Endothelial cell of coronary artery (primary cell): ENCODE results near the gene JMJD4. TPM values are rescaled to one million over a fixed set of nuclear protein-coding genes. Genes with fewer than 3 reads are reported as not detected.

Experiments used
- total RNA-seq: library from RNA; depleted of rRNA; stranded (reverse); fragments of >200 nt; gene quantifications from 2 replicates; pipeline ENCODE4 v1.2.3, GENCODE V29; 2014

JMJD4 gene, protein sequence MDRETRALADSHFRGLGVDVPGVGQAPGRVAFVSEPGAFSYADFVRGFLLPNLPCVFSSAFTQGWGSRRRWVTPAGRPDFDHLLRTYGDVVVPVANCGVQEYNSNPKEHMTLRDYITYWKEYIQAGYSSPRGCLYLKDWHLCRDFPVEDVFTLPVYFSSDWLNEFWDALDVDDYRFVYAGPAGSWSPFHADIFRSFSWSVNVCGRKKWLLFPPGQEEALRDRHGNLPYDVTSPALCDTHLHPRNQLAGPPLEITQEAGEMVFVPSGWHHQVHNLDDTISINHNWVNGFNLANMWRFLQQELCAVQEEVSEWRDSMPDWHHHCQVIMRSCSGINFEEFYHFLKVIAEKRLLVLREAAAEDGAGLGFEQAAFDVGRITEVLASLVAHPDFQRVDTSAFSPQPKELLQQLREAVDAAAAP
- total RNA-seq = 29.0 and 31.6 TPM in 2 replicates

GRCh38 chr1:227734856-227735538 lies at the start of gene JMJD4, which contains the start of gene SNAP47:
JMJD4 (minus strand) TSS chr1:227735302; CDS start chr1:227735273, 29 bp downstream.
SNAP47 (plus strand) TSS chr1:227735435; CDS start chr1:227747737, 12,302 bp downstream.

Other genes with a start within 250 kb of the JMJD4 start
- gene ZNF678, start 171.7 kb downstream of the JMJD4 start, total RNA-seq = 10.5 and 11.4 TPM in 2 replicates
- 40.2 and 45.5 TPM in 2 replicates for gene SNAP47, start 133 bp upstream of the JMJD4 start, total RNA-seq
- not detected in 2 replicates for gene PRSS38, start 80.4 kb upstream of the JMJD4 start, total RNA-seq
- gene WNT9A, start 212.6 kb upstream of the JMJD4 start, total RNA-seq = 1.3 and 4.4 TPM in 2 replicates